HG03521 (cell line): ENCODE data around the gene BEST1.
"Not testable (repeated sequence)": the region's sequence is repeated elsewhere in the genome, so short reads cannot be mapped to it uniquely, and the experiment has no call there.

Source experiments
- ATAC-seq: cut with Tn5 transposase; IDR thresholded peaks from one replicate; pipeline ENCODE4 v1.9.1; 2021; ENCODE audit warnings: mild to moderate bottlenecking, moderate library complexity; ENCODE audit not compliant: unreplicated experiment

Gene BEST1

DNA sequence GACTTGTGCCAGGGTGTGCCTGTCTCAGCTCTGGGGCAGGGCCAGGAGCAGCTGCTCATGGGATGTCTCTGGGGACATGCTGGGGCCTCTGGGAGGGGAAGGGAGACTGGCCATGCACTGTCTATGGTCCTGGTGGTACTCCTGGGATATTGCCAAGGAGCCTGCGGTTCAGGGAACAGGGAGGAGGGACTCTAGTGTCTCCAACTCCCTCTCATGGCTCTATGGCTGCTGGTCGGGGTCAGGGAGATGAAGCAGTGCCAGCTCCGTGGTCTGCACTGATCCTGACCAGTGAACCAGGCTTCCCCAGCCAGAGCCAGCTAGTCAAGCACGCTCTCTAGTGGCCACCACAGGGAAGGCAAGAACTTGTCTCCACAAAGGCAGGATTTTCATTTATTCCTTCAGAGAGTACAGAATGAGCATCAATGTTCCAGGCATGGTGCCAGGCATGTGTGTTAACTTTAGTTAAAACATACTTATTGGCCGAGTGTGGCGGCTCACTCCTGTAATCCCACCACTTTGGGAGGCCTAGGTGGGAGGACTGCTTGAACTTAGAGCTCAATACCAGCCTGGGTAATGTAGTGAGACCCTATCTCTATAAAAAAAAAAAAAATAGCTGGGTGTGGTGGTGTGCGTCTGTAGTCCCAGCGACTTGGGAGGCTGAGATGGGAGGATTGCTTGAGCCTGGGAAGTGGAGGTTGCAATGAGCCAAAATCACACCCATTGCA, 2.5 kb upstream of the BEST1 start:
- no peak for ATAC-seq

DNA sequence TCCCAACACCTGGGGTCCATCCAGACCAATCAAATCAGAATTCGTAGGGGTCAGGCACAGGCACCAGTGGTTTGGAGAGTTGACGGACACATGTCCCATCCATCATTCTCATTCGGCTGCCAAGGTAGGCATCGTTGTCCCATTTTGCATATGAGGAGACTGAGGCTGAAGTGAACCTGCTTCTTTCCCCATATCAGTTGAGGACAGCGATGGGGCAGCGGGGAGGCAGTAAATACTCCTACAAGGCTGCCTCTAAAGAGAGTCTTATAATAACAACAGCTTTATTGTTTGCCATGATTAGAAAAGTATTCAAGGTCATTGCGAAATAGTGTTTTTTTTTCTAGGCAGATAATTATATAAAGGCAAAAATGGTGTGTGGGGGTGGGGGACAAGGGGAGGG, 1.6 kb upstream of the BEST1 start:
- no peak for ATAC-seq

DNA sequence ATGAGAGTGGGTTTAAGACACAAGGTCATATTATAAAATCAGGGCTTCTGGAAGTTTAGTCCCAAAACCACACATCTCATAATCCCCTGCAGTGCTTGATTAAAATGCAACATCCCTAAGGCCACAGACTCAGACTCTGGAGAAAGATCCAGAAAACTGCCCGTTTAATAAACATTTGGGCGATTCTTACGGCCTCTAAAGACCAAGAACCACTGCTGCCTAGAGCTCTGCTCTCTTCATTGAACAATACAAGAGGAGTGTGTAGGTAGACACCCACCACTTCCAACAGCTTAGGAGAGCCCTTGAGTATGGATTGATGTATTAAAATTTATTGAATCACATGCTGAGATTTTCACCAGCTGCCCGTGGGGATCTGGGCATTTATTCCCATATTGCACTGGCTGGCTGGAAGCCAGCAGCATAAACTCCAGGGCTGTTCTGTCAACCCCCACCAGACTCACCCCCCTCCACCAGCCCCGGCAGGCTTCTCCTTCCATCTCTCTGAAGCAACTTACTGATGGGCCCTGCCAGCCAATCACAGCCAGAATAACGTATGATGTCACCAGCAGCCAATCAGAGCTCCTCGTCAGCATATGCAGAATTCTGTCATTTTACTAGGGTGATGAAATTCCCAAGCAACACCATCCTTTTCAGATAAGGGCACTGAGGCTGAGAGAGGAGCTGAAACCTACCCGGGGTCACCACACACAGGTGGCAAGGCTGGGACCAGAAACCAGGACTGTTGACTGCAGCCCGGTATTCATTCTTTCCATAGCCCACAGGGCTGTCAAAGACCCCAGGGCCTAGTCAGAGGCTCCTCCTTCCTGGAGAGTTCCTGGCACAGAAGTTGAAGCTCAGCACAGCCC, 749 bp upstream of the BEST1 start:
- ATAC-seq, result no peak

DNA sequence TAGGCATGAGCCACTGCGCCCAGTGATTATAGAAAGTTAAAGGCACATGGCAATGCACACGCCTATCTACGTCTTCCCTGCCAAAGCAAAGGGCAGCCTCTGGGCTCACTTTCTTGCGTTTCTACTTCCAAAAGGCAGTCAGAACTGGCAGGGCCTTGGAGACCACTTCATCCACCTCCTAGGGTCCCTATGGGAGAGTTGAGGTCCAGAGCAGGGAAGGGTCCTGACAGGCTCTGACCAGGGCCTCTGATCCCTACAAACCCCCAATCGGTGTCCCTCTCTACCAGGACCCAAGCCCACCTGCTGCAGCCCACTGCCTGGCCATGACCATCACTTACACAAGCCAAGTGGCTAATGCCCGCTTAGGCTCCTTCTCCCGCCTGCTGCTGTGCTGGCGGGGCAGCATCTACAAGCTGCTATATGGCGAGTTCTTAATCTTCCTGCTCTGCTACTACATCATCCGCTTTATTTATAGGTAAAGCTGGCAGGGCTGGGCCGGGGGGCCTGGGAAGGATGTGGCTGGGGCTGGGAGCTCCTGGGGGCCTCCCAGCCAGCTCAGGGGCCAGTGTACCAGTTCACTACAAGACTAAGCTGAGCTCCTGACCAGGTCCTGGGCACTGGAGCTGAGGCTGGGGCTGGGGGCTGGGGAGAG, 1.5 kb downstream of the BEST1 start:
- no peak for ATAC-seq

DNA sequence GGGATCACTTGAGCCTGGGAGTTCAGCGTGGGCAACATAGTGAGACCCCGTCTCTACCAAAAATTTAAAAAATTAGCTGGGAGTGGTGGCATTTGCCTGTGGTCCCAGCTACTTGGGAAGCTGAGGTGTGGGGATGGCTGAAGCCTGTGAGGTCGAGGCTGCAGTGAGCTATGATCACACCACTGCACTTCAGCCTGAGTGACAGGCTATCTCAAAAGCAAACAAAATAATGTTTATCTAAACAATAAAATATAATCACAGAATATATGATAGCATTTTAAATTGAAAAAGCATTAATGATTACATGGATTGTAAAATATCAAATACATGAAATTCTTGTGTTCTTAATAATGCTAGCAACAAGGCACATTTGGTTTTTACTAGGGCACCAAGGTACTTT, 2.7 kb downstream of the BEST1 start:
- no peak for ATAC-seq

DNA sequence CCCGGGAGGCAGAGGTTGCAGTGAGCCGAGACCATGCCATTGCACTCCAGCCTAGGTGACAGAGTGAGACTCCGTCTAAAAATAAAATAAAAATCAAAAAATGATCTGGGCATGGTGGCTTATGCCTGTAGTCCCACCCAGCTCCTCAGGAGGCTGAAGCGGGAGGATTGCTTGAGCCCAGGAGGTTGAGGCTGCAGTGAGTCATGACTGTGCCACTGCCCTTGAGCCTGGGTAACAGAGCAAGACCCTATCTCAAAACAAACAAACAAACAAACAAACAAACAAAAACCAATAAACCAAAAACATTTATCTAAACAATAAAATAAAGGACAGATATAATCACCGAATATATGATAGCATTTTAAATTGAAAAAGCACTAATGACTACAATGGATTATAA, 3.5 kb downstream of the BEST1 start:
- not testable (repeated sequence) for ATAC-seq

DNA sequence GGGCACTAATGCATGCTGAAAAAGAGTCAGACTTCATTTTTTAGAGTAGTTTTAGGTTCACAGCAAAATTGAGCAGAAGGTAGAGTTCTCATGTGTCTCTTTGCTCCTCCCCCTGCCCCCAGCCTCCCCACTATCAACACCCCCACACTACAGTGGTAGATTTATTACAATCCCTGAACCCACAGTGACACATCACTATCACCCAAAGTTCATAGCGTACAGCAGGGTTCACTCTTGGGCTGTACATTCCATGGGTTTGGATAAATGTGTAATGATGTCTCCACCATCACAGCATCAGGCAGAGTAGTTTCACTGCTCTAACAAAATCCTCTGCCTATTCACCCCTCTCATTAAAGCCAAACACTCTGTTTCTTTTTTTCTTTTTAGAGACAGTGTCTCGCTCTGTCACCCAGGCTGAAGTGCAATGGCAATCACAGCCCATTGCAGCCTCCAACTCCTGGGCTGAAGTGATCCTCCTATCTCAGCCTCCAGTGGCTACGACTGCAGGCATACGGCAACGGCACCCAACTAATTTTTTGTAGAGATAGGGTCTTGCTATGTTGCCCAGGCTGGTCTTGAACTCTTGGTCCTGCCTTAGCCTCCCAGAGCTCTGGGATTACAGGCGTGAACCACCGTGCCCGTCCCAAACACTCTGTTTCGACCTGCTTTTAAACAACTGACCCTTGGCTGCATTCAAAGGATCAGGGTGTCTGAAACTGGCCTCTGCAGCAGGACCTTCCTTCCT, 4.1 kb downstream of the BEST1 start:
- ATAC-seq, result no peak

DNA sequence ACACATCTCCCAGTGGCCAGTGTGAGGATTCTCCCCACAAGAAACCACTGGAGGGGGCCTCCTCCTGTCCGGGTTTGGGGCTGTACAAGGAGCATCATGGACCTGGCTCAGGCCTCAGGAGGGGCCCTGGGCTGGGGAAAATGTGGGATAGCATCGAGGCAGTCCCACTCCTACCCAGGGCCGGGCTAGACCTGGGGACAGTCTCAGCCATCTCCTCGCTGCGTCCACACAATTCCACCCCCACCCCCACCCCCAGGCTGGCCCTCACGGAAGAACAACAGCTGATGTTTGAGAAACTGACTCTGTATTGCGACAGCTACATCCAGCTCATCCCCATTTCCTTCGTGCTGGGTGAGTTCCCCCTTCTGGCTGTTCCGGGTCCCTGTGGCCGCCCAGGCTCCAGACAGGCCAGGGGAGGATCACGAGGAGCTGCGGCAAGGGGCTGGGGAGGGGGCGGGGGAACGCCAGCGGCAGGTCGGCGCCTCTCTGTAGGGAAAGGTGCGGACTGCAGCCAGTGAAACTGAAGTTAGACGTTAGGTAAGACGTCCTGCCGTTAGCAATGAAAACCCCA, 4.8 kb downstream of the BEST1 start:
- no peak for ATAC-seq

DNA sequence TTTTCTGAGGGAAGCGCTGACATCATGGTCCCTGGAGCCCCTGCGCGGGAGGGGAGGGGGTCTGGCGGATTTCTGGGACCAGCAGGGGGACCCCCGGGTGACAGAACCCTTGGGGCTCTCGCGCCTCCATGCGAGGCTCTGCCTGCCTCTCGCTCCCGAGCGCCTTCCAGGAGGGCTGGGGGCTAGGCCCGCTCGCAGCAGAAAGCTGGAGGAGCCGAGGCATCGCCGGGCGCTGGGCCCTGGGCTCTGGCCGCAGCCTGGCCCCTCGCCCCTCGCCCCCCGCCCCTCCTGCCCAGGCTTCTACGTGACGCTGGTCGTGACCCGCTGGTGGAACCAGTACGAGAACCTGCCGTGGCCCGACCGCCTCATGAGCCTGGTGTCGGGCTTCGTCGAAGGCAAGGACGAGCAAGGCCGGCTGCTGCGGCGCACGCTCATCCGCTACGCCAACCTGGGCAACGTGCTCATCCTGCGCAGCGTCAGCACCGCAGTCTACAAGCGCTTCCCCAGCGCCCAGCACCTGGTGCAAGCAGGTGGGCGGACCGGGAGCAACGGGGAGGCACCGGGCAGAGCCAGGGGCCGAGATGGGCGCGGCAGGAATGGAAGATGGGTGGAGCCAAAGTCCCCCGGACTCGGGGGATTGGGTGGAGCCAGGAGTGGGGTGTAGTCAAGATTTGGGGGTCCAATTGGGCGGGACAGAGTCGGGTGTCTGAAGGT, 5.4 kb downstream of the BEST1 start:
- ATAC-seq, result no peak

DNA sequence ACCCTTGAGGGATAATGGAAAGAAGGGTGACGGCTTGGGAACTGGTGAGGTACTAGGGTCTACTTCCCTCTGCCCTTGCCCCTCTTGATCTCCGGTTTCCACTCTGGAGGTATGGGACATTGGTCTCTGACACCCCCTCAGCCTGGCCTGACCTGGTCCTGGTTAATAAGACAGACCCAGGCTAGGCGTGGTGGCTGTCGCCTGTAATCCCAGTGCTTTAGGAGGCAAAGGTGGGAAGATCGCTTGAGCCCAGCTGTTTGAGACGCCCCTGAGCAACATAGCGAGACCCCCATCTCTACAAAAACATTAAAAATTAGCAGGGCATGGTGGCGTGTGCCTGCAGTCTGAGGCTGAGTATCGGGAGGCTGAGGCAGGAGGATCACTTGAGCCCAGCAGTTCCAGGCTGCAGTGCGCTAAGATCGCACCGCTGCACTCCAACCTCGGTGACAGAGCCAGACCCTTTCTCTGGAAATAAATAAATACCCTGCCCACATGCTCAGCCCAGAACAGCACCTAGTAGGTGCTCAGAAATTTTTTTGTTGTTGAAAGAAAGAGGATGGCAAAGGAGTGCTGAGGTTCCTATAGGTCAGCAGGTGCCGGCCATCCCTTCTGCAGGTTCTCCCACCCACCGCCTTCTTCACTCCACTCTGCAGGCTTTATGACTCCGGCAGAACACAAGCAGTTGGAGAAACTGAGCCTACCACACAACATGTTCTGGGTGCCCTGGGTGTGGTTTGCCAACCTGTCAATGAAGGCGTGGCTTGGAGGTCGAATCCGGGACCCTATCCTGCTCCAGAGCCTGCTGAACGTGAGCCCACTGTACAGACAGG, 6.3 kb downstream of the BEST1 start:
- ATAC-seq, result no peak

DNA sequence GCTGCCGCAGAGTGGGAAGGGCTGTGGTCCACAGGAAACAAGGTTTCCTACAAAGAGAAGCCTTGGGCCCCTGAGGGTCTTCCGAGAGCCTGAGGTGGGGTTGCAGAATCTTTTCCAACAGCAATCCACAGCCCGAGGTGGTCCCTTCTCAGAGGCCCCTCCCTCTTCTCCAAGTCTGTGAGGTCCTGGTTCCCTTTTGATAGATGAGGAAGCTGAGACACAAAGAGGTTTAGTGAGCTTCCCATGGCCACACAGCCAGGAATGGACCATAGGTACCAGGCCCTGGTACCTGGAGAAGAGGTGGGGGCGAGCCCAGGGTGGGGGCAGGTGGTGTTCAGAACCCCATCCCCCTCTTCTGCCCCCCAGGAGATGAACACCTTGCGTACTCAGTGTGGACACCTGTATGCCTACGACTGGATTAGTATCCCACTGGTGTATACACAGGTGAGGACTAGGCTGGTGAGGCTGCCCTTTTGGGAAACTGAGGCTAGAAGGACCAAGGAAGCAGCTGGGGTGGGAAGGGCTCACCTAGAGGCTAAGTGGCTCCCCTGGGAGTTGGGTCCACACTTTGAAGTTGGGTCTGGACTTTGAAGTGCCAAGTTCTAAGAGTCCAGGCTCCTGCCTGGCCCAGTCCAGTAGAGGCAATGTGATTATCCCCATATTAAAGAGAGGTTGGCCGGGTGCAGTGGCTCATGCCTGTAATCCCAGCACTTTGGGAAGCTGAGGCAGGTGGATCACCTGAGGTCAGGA, 7.0 kb downstream of the BEST1 start:
- no peak for ATAC-seq

DNA sequence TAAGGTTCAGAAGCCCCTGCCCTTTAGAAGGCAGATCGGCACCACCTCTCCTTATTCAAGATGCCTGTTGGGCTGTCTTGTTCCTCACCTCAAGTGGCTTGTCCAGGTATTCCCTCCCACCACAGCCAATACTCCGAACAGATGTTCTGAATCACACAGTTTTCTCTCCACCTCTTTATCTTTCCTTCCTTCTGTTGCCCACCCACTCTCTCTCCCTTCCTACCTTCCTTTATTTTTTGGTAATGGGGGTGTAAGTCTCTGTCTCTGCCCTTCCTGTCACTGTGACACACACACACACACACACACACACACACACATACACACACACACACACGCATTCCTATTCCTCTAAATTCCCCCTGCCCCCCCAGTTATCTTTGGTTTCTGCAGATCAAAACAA, 8.4 kb downstream of the BEST1 start:
- ATAC-seq, result no peak

DNA sequence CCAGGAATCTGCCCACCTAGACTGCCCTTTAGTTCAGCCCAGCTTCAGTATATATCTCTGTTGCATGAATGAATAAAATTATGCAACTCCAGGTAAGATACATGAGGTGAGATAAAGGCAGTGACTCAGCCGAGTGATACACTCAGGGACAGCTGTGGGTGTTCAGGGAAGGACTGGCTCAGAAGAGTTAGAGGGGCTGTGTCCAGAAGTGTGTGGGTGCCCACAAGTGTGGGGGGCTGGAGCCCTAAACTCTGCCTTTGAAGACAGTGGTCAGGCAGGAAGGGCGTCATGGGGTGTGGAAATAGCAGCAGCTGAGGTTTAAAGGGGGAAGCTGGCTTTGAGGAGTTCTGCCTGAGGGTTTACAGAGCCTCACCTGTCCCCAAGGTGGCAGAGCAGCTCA, 9.0 kb downstream of the BEST1 start:
- ATAC-seq, result no peak

DNA sequence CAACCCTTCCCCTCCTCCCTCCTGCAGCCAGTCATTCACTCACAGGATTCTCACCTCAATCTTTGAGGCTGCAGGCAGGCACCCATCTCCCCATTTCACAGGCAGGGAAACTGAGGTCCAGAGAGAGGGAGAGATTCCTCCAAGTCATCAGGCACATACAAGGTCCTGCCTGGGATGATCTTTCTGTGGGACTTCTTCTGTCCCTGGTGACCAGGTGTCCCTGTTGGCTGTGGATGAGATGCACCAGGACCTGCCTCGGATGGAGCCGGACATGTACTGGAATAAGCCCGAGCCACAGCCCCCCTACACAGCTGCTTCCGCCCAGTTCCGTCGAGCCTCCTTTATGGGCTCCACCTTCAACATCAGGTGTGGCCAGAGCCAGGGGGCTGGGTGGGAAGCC, 9.5 kb downstream of the BEST1 start:
- no peak for ATAC-seq

DNA sequence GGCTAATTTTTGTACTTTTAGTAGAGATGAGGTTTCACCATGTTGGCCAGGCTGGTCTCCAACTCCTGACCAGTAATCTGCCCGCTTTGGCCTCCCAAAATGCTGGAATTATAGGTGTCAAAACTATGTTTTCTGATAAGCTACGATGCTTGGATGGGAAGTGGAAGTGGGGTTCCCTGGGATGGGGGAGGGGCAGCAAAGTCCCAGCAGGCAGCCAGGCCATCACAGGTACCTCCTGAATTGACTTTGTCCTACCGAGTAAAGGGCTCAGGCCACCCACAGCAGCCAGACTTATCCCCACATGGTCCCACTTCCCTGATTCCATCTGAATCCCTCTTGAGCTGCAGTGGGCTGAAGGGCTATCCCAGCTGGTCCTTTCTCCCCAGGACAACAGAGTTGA, 10.4 kb downstream of the BEST1 start:
- ATAC-seq, result no peak

DNA sequence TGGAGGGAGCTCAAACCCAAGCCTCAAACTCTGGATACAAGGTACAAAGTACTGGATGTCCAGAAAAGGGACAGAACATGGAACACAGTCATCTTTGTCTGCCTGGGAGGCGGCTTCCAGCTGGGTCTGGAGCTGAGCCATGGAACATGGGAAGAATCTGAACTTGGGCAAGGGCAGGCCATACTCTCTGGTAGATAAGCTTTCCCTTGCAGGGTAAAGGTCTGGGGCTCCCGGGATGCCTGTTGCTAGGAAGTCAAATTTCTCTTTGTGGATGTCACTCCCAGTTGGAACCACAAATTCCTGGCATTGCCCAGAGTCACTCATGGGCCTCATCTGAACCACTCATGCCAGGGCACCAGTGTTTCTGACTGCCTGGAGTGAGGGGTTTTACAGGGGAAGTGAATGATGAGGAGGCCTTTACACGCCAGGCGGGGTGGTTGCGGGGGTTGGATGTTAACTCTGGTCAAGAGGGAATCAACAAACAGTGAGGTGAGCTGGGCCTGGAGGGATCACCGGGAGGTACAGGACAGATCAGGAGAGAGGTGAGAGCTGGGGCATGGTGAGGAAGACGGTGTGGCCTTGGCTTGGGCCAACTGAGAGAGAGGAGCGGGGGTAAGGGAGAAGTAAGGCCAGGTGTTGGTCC, 11.5 kb downstream of the BEST1 start:
- ATAC-seq, result no peak

DNA sequence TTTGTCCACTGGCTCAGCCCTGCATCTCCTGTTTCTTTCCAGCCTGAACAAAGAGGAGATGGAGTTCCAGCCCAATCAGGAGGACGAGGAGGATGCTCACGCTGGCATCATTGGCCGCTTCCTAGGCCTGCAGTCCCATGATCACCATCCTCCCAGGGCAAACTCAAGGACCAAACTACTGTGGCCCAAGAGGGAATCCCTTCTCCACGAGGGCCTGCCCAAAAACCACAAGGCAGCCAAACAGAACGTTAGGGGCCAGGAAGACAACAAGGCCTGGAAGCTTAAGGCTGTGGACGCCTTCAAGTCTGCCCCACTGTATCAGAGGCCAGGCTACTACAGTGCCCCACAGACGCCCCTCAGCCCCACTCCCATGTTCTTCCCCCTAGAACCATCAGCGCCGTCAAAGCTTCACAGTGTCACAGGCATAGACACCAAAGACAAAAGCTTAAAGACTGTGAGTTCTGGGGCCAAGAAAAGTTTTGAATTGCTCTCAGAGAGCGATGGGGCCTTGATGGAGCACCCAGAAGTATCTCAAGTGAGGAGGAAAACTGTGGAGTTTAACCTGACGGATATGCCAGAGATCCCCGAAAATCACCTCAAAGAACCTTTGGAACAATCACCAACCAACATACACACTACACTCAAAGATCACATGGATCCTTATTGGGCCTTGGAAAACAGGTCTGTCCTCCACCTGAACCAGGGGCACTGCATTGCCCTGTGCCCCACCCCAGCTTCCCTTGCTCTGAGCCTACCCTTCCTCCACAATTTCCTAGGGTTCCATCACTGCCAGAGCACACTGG, 12.3 kb downstream of the BEST1 start:
- no peak for ATAC-seq

DNA sequence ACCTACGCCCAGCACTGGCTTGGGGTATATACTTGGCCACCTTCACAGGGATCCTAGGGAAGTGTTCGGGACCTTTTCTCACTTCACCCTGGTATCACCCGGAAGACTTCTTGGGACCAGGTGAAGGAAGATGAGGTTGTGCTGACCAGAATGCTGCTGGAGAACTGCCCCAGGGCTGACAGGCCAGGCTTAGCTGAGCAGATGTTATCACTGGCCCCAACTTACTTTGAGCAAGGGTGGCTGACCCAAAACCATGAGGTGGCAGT, 12.8 kb downstream of the BEST1 start:
- ATAC-seq, result no peak
